HFFc6 (cell line): ENCODE results near the gene JAKMIP1. TPM values are rescaled to one million over a fixed set of nuclear protein-coding genes. Genes with fewer than 3 reads are reported as not detected.

Source experiments
- DNase-seq: peaks from one replicate; pipeline ENCODE4 v3.0.0-alpha.2; 2018
- H3K27ac Mint-ChIP-seq: 2 replicates; pipeline ENCODE4 v1.8.0; 2020; ENCODE audit warnings: mild to moderate bottlenecking, mixed read lengths
- H3K27me3 Mint-ChIP-seq: 2 replicates; pipeline ENCODE4 v1.8.0; 2021; ENCODE audit warnings: mild to moderate bottlenecking, moderate library complexity, mixed read lengths; ENCODE audit not compliant: insufficient read depth
- H3K36me3 Mint-ChIP-seq: 2 replicates; pipeline ENCODE4 v1.8.0; 2021; ENCODE audit warnings: low read depth, mixed read lengths
- H3K4me1 Mint-ChIP-seq: 2 replicates; pipeline ENCODE4 v1.8.0; 2020; ENCODE audit warnings: low read depth, mixed read lengths
- H3K4me3 Mint-ChIP-seq: 2 replicates; pipeline ENCODE4 v1.8.0; 2020; ENCODE audit warnings: mild to moderate bottlenecking, moderate library complexity, mixed read lengths
- H3K9me3 Mint-ChIP-seq: 2 replicates; pipeline ENCODE4 v1.8.0; 2020; ENCODE audit warnings: mild to moderate bottlenecking, mixed read lengths
- CTCF ChIP-seq: fragments of 200-600 bp; sonication (generic); IDR thresholded peaks from 2 replicates; pipeline ENCODE4 v1.5.0; 2021; ENCODE audit warnings: antibody characterized with exemption, mild to moderate bottlenecking
- total RNA-seq, 6 experiments: library from RNA; stranded (reverse); fragmentation: NEBNext Ultra II Directional; extraction: Animal tissue kit (Norgen Biotek cat#: 25700); gene quantifications; 2 replicates in 1 of 6; 3 replicates in 5 of 6; pipeline ENCODE4 v1.2.3, GENCODE V29; 2021

Gene JAKMIP1
- total RNA-seq, 6 experiments from 2014 or later: not detected

GRCh38 chr4:6012200-6012599 lies 188.1 kb downstream of the JAKMIP1 start:
- Mint-ChIP-seq H3K4me1 (no peaks in the 10 kb centered on the region), H3K9me3 (peaks cover 40% of the 10 kb centered on the region), H3K27me3 (peaks cover 1% of the 10 kb centered on the region; the same call in 1 of the 2 replicates), H3K27ac (no peak overlapping the region), H3K36me3 (no peaks in the 10 kb centered on the region), H3K4me3 (no peak overlapping the region)
- no peak for DNase-seq
- TF ChIP-seq CTCF: no peak

GRCh38 chr4:6011686-6012085 lies 188.7 kb downstream of the JAKMIP1 start:
- no peaks in the 10 kb centered on the region for H3K4me1 Mint-ChIP-seq
- DNase-seq: no peak
- no peak overlapping the region for H3K4me3 Mint-ChIP-seq
- peaks cover 1% of the 10 kb centered on the region; the same call in 1 of the 2 replicates for H3K27me3 Mint-ChIP-seq
- no peak overlapping the region for H3K27ac Mint-ChIP-seq
- no peak for TF ChIP-seq CTCF
- H3K9me3 Mint-ChIP-seq: peaks cover 40% of the 10 kb centered on the region
- no peaks in the 10 kb centered on the region for H3K36me3 Mint-ChIP-seq

GRCh38 chr4:6011271-6011671 lies 189.1 kb downstream of the JAKMIP1 start:
- Mint-ChIP-seq H3K4me3 (no peak overlapping the region), H3K9me3 (peaks cover 38% of the 10 kb centered on the region), H3K4me1 (no peaks in the 10 kb centered on the region), H3K36me3 (no peaks in the 10 kb centered on the region), H3K27ac (no peak overlapping the region), H3K27me3 (peaks cover 1% of the 10 kb centered on the region; the same call in 1 of the 2 replicates)
- TF ChIP-seq CTCF: no peak
- DNase-seq: no peak

GRCh38 chr4:6010789-6011188 lies 189.6 kb downstream of the JAKMIP1 start:
- peaks cover 38% of the 10 kb centered on the region for H3K9me3 Mint-ChIP-seq
- no peak overlapping the region for H3K4me3 Mint-ChIP-seq
- no peak for DNase-seq
- H3K36me3 Mint-ChIP-seq: no peaks in the 10 kb centered on the region
- no peaks in the 10 kb centered on the region for H3K4me1 Mint-ChIP-seq
- no peak for TF ChIP-seq CTCF
- peaks cover 1% of the 10 kb centered on the region; the same call in 1 of the 2 replicates for H3K27me3 Mint-ChIP-seq
- no peak overlapping the region for H3K27ac Mint-ChIP-seq

GRCh38 chr4:6009452-6009851 lies 190.9 kb downstream of the JAKMIP1 start:
- Mint-ChIP-seq H3K27ac (no peak overlapping the region), H3K4me1 (no peaks in the 10 kb centered on the region), H3K9me3 (peaks cover 33% of the 10 kb centered on the region), H3K27me3 (no peaks in the 10 kb centered on the region; the same call in 1 of the 2 replicates), H3K4me3 (no peak overlapping the region), H3K36me3 (no peaks in the 10 kb centered on the region)
- TF ChIP-seq CTCF: no peak
- no peak for DNase-seq
